HG02610 (cell line): ENCODE data around the gene ELOVL3.
A peak's percentile ranks its signal among the peaks of the same experiment; 100 is the strongest.
"Not testable (repeated sequence)": the region's sequence is repeated elsewhere in the genome, so short reads cannot be mapped to it uniquely, and the experiment has no call there.

ENCODE experiments used
- ATAC-seq: cut with Tn5 transposase; IDR thresholded peaks from one replicate; pipeline ENCODE4 v1.9.1; 2021; ENCODE audit warnings: mild to moderate bottlenecking, moderate library complexity; ENCODE audit not compliant: unreplicated experiment

ELOVL3 gene, protein sequence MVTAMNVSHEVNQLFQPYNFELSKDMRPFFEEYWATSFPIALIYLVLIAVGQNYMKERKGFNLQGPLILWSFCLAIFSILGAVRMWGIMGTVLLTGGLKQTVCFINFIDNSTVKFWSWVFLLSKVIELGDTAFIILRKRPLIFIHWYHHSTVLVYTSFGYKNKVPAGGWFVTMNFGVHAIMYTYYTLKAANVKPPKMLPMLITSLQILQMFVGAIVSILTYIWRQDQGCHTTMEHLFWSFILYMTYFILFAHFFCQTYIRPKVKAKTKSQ

DNA sequence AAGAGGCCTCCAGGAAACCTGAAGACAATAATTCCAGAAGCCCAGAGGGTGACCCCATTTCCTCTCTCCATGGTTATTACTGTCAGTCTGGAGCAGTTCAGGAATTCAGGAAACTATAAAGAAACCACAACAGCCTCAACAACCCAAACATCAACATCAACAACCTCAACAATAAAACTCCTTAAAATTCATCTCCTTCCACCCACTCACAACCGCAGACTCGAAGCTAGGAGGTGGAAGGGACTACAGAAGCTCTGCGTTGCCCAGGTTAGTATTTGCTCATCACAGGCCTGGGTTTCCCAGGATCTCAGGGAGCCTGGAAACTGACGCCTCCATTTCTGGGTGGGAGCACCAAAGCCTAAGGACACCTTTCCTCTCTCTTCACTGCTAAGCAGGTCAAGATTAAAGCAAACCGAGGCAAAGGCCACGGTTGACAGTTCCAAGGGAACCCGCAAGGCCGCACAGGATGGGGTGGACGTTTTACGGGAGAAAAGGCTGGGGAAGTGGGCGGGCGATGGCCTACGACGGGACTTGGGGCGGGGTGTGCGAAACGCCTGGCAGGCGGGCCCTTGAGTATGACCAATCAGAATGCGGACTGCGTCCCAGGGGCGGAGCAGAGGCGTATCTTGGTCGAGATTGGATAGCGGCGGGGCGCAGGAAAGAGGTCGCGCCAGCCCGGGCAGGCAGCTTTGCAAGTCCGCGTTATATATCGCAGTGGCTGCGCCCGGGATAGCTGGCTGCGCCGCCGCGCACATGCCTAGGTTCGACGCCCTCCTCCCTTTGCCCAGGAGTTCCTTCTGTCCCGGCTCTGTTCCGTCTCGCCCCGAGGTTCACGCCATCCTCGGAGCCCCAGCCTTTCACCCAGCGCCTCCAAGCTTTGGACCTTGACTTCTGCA lies at the start of gene ELOVL3:
Gene ELOVL3 (plus strand): TSS at position 654 of the 896 bp plus-strand sequence. CDS start 250 bp downstream, outside the sequence.
- ATAC-seq: peak; percentile 94

- no peak for ATAC-seq
Measured at GRCh38 chr10:102184606-102185005, 41.5 kb upstream of the ELOVL3 start.

DNA sequence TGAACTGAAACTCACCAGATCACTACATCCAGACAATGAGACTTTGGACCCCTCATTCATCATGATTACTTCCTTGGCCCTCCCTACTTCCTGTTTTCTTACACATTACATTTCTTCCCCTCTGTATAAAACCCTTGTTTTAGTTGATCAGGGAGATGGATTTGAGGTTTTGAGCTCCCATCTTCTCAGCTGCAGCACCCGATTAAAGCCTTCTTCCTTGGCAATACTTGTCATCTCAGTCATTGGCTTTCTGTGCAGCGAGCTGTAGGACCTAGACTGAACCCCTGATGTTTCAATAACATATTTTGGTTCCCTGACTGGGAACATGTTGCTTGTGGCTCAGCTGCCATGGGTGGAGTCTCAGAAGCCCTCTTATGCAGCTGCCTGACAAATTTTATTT lies 40.8 kb upstream of the ELOVL3 start:
- no peak for ATAC-seq

DNA sequence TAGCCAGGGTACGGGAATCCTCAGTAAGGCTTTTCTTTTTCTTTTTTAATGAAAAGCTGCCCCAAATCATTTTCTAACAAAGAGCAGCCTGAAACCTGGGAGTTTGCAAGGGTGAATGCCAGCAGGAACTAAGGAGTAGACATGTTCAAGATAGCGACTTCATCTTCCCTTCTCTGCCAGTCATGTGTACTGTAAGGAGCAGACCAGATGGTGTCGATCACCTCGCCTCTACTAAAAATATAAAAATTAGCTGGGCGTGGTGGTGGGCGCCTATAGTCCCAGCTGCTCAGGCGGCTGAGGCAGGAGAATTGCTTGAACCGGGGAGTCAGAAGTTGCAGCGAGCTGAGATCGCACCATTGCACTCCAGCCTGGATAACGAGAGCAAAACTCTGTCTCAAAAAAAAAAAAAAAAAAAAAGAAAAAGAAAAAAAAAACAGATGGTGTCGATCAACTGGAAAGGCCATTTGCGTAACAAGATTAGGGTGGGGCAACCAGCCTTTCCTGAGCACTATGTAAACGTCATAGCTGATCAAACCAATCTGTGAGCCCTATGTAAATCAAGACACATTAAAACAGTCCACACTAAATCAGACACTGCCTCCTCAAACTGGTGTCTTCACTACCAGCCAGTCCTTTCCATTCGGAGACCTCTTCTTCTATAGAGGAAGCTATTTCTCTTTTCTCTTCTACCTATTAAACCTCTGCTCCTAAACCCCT lies 40.1 kb upstream of the ELOVL3 start:
- no peak for ATAC-seq

DNA sequence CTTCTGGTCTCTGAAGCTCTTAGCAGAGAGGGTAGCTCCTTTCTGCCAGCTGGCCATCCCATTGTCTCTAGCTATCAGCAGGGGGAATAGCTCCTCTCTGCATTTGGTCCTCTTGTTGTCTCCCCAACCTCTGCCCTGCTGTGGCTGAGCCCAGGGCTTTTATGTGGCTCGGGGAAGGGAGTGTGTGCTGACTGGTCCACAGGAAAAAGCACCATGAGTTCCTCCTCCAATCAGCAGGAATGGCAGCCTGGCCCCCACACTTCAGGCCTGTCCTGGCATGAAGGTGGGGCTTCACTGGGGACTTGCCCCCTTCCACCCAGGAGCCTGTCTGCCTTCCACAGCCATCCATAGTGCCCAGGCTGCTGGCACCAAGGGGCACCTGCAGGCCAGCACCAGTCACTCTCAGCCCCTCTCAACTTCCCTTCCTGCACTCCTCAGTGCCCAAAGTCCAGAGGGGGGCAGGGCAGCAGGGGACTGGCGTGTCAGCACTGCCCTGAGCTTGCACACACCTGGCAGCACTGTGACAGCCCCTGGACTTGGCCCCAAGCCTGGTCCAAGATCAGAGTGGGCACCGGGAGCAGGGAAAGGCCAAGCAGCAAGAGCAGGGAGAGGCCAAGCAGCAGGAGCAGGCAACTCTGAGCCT lies 37.7 kb upstream of the ELOVL3 start:
- ATAC-seq: no peak

DNA sequence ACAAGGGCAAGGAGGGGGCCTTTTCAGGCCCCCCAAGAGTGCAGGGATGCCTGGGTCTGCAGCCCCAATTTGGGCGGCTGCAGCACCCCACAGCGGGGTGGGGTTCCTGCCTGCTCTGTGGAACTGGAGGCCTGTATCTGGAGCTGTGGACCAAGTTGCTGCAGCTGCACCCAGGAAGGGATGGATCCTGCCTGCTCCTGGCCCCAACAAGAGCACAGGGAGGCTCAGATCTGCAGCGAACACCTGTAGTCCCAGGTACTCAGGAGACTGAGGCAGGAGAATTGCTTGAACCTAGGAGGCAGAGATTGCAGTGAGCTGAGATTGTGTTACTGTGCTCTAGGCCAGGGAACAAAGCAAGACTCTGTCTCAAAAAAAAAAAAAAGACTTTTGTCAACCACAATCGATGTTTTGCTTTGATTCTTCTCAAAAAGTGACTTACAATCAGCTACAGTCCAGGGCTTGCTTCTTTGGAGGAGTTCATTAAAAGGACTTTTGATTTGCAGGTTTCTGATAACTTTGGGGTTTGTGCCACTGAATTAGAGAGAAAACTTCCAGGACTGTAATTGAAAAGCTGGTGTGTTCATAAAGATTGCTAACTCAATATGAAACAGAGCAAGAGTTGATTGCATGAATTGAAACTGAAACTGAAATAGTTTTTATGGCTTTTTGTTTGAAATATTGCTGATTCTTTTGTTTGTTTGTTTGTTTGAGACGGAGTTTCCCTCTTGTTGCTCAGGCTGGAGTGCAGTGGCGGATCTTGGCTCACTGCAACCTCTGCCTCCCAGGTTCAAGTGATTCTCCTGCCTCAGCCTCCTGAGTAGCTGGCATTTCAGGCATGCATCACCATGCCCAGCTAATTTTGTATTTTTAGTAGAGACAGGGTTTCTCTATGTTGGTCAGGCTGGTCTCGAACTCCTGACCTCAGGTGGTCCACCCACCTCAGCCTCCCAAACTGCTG lies 36.9 kb upstream of the ELOVL3 start:
- peak; percentile 49 for ATAC-seq

GRCh38 chr10:102191956-102192355 lies 34.1 kb upstream of the ELOVL3 start:
- no peak for ATAC-seq

DNA sequence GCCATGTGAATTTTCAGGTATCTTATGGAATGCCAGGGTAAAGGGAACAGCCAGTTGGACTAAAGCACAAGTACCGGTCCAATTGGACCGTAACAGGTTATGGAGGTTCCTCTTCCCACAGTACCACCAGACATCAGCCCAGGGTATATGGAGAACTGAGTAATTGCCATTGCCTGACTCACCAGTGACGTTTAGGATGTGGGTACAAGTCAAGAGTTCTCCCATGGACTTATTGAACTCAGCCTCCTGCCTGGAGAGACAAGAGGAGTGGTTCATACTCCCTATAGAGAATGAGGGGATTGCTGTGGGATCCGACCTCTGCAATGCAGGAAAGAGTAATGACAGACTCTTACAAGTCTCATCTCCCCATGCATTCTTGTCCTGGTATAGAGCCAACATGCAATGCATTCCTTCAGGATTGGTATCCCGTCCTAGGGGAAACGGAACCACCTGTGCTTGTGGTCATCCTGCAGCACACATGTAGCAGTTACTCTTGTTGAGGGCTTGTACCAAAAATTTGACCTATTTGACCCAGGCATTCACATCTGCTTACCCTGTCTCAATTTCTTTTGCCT lies 30.7 kb upstream of the ELOVL3 start:
- ATAC-seq: no peak

GRCh38 chr10:102196893-102197292 lies 29.2 kb upstream of the ELOVL3 start:
- ATAC-seq: peak; percentile 67

DNA sequence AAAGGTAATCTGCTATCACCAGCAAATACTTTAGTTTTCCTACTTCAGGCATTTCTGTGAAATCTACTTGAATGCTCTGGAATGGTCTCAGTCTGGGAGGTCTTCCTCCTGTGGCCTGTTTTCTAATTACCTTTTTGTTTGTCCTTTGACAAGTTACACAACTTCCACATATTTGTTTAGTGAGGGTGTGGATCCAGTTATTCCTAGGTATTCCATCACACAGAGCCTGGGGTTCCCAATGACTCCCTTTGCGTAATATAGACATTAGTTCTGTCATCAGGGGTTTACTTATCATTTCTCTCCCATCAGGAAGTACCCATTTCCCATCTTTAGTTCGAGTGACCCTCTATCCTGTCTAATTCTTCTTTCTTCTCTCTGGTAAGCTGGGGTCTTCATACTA lies 28.1 kb upstream of the ELOVL3 start:
- no peak for ATAC-seq

DNA sequence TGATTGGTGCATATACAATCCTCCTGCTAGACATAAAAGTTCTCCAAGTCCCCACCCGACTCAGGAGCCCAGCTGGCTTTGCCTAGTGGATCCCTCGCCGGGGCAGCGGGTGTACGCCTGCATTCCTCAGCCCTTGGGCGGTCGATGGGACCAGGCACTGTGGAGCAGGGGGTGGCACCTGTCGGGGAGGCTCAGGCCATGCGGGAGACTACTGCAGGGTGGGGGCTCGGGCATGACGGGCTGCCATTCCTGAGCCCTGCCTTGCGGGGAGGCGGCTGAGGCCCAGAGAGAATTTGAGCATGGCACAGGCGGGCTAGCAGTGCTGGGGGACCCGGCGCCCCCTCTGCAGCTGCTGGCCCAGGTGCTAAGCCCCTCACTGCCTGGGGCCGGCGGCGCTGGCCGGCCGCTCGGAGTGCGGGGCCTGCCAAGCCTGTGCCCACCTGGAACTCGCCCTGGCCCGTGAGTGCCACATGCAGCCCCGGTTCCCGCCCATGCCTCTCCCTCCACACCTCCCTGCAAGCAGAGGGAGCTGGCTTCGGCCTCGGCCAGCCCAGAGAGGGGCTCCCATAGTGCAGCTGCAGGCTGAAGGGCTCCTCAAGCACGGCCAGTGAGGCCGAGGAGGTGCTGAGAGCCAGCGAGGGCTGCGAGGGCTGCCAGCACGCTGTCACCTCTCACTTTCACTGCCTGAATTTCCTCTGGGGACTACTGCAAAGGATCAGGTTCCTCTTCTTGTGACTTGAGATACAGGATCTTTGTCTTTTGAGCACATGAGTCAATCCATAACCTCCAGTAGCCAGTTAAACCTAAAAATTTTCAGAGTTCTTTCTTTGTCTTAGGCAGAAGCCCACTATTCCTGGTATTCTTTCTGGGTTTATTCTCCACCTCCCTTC lies 25.1 kb upstream of the ELOVL3 start:
- peak; percentile 56 for ATAC-seq

DNA sequence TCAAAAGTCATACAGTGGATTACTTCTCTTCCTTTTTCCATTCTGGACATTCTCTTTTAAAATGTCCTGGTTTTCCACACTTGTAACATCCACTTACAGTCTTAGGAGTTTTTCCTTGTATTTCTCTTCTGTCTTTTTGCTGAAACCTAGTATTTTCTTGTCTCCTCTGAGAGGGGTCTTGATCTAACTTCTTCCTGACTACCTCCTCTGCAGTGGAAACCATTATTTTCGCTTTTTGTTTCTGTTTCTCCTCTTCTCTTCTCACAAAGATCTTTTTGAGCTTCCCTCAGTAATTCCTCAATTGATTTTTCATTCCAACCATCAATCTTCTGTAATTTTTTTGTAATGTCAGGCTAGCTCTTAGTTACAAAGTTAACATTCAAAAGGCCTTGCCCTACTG lies 23.7 kb upstream of the ELOVL3 start:
- no peak for ATAC-seq

DNA sequence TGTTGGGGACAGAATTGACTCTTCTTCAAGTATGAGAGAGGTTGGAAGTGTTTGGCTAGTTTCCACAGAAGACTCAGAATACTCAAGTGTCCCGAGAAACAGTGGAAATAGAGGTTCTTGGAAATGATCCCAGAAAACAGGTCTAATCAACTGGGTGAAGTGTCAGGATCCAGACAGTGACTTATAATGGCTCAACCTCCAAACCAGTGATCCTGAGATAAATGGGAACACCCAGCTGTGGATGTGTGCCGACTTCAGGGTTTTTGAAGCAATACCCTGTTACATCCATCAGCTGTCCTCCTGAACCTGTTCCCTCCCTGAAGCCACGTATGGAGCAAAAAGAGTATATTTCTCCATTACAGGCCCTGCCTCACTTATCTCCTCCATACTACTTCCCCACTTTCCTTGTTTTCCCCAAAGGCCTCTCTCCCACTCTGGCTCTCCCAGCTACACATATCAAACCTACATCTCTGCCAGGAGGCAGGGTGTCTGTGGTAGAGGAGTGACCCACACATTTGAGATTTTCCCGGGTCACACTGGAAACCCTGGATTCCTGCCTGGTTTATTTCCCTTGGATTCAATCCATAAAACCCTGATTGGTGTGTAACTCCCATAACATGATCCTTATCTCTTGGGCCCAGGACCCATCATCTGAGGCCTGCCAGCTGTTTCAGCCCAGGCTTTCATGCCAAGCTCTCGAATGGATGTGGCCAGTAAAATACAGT lies 17.6 kb upstream of the ELOVL3 start:
- no peak for ATAC-seq

- no peak for ATAC-seq
Measured at GRCh38 chr10:102211615-102212299, 14.3 kb upstream of the ELOVL3 start.

DNA sequence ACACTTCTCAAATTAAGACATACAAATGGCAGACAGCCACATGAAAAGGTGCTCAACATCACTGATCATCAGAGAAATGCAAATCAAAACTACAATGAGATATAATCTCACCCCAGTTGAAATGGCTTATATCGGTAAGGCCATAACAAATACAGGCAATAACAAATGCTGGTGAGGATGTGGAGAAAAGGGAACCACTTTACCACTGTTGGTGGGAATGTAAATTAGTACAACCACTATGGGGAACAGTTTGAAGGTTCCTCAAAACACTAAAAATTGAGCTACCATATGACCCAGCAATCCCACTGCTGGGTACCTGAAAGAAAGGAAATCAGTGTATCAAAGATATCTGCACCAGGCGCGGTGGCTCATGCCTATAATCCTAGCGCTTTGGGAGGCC lies 12.5 kb upstream of the ELOVL3 start:
- ATAC-seq: not testable (repeated sequence)

DNA sequence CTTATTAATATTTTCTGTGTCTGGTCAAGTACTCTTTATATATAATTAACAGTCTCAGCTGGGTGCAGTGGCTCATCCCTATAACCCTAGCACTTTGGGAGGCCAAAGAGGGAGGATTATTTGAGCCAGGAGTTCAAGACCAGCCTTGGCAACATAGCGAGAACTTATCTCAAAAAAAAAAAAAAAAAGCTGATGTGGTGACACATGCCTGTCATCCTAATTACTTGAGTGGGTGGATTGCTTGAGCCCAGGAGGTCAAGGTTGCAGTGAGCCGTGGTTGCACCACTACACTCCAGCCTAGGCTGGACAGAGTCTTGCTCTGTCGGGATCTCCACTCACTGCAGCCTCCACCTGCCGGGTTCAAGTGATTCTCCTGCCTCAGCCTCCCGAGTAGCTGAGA lies 6.7 kb upstream of the ELOVL3 start:
- ATAC-seq: no peak

DNA sequence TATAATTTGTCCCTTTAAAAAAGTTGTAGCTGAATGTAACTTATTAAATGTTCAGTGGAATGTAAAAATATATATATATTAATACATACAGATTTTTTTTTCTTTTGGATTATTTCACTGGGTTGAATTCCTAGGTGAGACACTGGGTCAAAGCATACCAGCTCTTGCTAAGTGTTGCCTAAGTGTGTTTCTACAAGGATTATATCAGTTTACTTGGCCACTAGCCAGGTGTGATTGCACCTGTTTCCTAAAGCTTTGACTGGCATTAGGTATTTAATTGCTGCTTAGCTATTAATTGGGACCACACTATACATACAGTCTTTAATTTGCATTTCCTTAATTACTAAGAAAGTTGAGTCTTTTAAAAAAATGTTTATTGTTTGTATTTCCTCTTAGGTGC lies 5.5 kb upstream of the ELOVL3 start:
- ATAC-seq: no peak
